LHCN-M2 (cell line): ENCODE data around the gene ZNF777. TPM values are rescaled to one million over a fixed set of nuclear protein-coding genes. Genes with fewer than 3 reads are reported as not detected.
"Not testable (repeated sequence)": the region's sequence is repeated elsewhere in the genome, so short reads cannot be mapped to it uniquely, and the experiment has no call there.

Experiments
- DNase-seq: peaks from one replicate; pipeline ENCODE4 v3.0.0-alpha.2; 2012; ENCODE audit warnings: low read depth
- polyA plus RNA-seq: library from polyadenylated mRNA; unstranded; fragments of >200 nt; gene quantifications from one replicate; pipeline ENCODE4 v1.2.1, GENCODE V29; 2012; ENCODE audit warnings: missing spikeins
- total RNA-seq: library from RNA; depleted of rRNA; stranded (reverse); fragments of >200 nt; gene quantifications from 2 replicates; pipeline ENCODE4 v1.2.3, GENCODE V29; 2014; rRNA removed

Gene ZNF777
- total RNA-seq: 11.0 and 15.9 TPM in 2 replicates
- polyA plus RNA-seq: 9.9 TPM

- peak; percentile 92 for DNase-seq
Measured at GRCh38 chr7:149460493-149461277, at the start of gene ZNF777. Gene ZNF777, minus strand, starts transcription at chr7:149461062. Its CDS starts 5,040 bp downstream, at chr7:149456022.

GRCh38 chr7:149510248-149510647 is 49.4 kb upstream of the ZNF777 start:
- DNase-seq: no peak

- no peak for DNase-seq
Measured at GRCh38 chr7:149509774-149510173, 48.9 kb upstream of the ZNF777 start.

GRCh38 chr7:149505551-149505950 is 44.7 kb upstream of the ZNF777 start:
- DNase-seq: no peak

GRCh38 chr7:149501651-149502050 is 40.8 kb upstream of the ZNF777 start:
- no peak for DNase-seq

GRCh38 chr7:149500910-149501309 is 40.0 kb upstream of the ZNF777 start:
- DNase-seq: peak; percentile 10

GRCh38 chr7:149500201-149500600 is 39.3 kb upstream of the ZNF777 start:
- peak; percentile 27 for DNase-seq

GRCh38 chr7:149498811-149499210 is 37.9 kb upstream of the ZNF777 start:
- no peak for DNase-seq

GRCh38 chr7:149497467-149498261 is 36.8 kb upstream of the ZNF777 start, which contains the start of gene ZNF746:
Gene ZNF746, minus strand, starts transcription at chr7:149497809. Its CDS starts 273 bp downstream, at chr7:149497536.
- DNase-seq: peak; percentile 85

- peak; percentile 33 for DNase-seq
Measured at GRCh38 chr7:149496642-149497391, 36.0 kb upstream of the ZNF777 start.

- peak; percentile 82 for DNase-seq
Measured at GRCh38 chr7:149495785-149496641, 35.2 kb upstream of the ZNF777 start.

- DNase-seq: peak; percentile 58
Measured at GRCh38 chr7:149494738-149495368, 34.0 kb upstream of the ZNF777 start.

GRCh38 chr7:149493975-149494374 is 33.1 kb upstream of the ZNF777 start:
- DNase-seq: not testable (repeated sequence)

GRCh38 chr7:149493366-149493765 is 32.5 kb upstream of the ZNF777 start:
- DNase-seq: no peak

- no peak for DNase-seq
Measured at GRCh38 chr7:149490083-149490760, 29.4 kb upstream of the ZNF777 start.

- no peak for DNase-seq
Measured at GRCh38 chr7:149489391-149490024, 28.6 kb upstream of the ZNF777 start.

GRCh38 chr7:149479568-149479967 is 18.7 kb upstream of the ZNF777 start:
- DNase-seq: no peak

- DNase-seq: no peak
Measured at GRCh38 chr7:149478754-149479153, 17.9 kb upstream of the ZNF777 start.
